Measurements from ENCODE around the gene CROCC.

DNA sequence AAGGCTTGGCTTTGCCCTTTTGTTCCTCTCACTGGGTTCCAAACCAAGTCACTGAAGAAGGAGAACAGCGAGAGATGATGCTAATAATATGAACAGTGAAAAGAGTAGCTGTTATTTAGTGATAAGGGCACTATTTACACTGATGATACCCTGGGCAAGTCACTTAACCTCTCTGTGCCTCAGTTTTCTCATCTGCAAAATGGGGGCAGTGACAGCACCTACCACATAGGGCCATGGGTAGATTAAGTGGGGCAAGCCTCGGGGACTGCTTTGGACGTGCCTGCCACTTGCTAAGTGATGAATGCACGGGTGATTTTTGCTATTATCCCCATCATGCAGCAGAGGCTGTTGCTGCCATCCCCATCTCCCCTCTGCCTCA is 80.8 kb downstream of the CROCC start:
- TF ChIP-seq POLR2A (IDR thresholded peaks at IDR 0.05; ENCODE audit: low read length) = no peak
- no peak for TF ChIP-seq GATA1 (IDR thresholded peaks at IDR 0.05; ENCODE audit: low read depth, low read length)

Data from erythroblast (primary cell).